Heart left ventricle (tissue), 13 donors: ENCODE data around the gene RBP4.

Experiments
- POLR2A ChIP-seq, 2 donors: fragments of 450-650 bp; IDR thresholded peaks; one replicate each; pipeline ENCODE4 v1.6.1; 2017; ENCODE audit warnings: antibody characterized with exemption in 2 of 2, mild to moderate bottlenecking in 2 of 2, moderate library complexity in 2 of 2
- TF ChIP-seq, protein P1 (sequence below), 12 donors: fragments of 200-600 bp; sonication (generic) in 4 of 12; IDR thresholded peaks; one replicate each; pipeline versions ENCODE4 v1.5.0 to v1.8.0; 2018 to 2022; ENCODE audit warnings: antibody characterized with exemption in 12 of 12, mild to moderate bottlenecking in 5 of 12
- donor health status: ischemic (EF 13 %, LVEDD 7.1; RV severe dilation, severe dysfunction).
- donor health status: DM: no; HTN: yes; CAD: no.
- donor health status: DM: no; HTN: no; CAD: no.
- donor health status: ischemic (EF 25% LVEDD 6.9; RV normal size, moderate dysfunction).
- donor health status: ischemic (EF 25% LVEDD 5.7; RV mildly dilated, moderate dysfunction).
- donor health status: ischemic (EF 35%, LVEDD 5.7; RV mildly dilated, moderate dysfunction).
- donor health status: nonischemic (EF 11% LVEDD 7.7; RV severe dilation, severe dysfunction).
- donor health status: DM: yes; HTN: yes; CAD: no.
- donor health status: PGD.
- donor health status: ischemic (EF 29% LVEDD 5.4; RV normal size, mild dysfunction).
- donor health status: nonischemic (EF 23%, LVEDD 6.1; RV moderate dilation, normal function).

- TF ChIP-seq, protein P1, sequence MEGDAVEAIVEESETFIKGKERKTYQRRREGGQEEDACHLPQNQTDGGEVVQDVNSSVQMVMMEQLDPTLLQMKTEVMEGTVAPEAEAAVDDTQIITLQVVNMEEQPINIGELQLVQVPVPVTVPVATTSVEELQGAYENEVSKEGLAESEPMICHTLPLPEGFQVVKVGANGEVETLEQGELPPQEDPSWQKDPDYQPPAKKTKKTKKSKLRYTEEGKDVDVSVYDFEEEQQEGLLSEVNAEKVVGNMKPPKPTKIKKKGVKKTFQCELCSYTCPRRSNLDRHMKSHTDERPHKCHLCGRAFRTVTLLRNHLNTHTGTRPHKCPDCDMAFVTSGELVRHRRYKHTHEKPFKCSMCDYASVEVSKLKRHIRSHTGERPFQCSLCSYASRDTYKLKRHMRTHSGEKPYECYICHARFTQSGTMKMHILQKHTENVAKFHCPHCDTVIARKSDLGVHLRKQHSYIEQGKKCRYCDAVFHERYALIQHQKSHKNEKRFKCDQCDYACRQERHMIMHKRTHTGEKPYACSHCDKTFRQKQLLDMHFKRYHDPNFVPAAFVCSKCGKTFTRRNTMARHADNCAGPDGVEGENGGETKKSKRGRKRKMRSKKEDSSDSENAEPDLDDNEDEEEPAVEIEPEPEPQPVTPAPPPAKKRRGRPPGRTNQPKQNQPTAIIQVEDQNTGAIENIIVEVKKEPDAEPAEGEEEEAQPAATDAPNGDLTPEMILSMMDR (IDR thresholded peaks at IDR 0.05): no peak
- no peak for TF ChIP-seq POLR2A (IDR thresholded peaks at IDR 0.05)
These were observed 1.7 kb downstream of the RBP4 start for GRCh38 chr10:93599335-93599734.
